Caco-2 (cell line): ENCODE data around the gene DEPDC5. TPM values are rescaled to one million over a fixed set of nuclear protein-coding genes. Genes with fewer than 3 reads are reported as not detected.
"Not testable (repeated sequence)": the region's sequence is repeated elsewhere in the genome, so short reads cannot be mapped to it uniquely, and the experiment has no call there.

Experiments used
- BruUV-seq: library from RNA; stranded (reverse); fragments of 400-500 nt; replicated peaks from 2 replicates; lab custom pipeline; 2021; lab: Mats Ljungman, UMichigan
- CTCF ChIA-PET: fragments of 300-600 bp; sonication (Branson Sonifier 250); formaldehyde crosslinking; loops from one replicate; lab custom pipeline; 2022; ENCODE audit warnings: antibody characterized with exemption; lab: Charles Lee
- POLR2A ChIA-PET: fragments of 300-600 bp; sonication (Branson Sonifier 250); formaldehyde crosslinking; loops from one replicate; lab custom pipeline; 2022; ENCODE audit warnings: antibody characterized with exemption; lab: Charles Lee
- DNase-seq, 2 experiments: peaks; one replicate each; pipeline versions ENCODE4 v3.0.0 to v3.0.0-alpha.2; 2020 to 2022
- H3K27me3 ChIP-seq: replicated peaks from 2 replicates; pipeline ENCODE4 v1.6.0; 2011; ENCODE audit warnings: low read length; ENCODE audit not compliant: control insufficient read depth, insufficient read depth
- H3K36me3 ChIP-seq: 2 replicates; pipeline ENCODE4 v1.5.1; 2011; ENCODE audit warnings: low read length; ENCODE audit not compliant: control insufficient read depth, insufficient read depth
- H3K4me1 ChIP-seq: fragments of 250-450 bp; sonication (Bioruptor Pico); 2 replicates; pipeline ENCODE4 v1.5.1; 2020; ENCODE audit warnings: mild to moderate bottlenecking
- H3K4me3 ChIP-seq: 2 replicates; pipeline ENCODE4 v1.5.1; 2011; ENCODE audit warnings: low read depth, mild to moderate bottlenecking, control low read depth, low read length
- H3K9me3 ChIP-seq: fragments of 250-450 bp; sonication (Bioruptor Pico); 2 replicates; pipeline ENCODE4 v1.5.1; 2020; ENCODE audit warnings: mild to moderate bottlenecking, moderate library complexity
- H3K27ac Mint-ChIP-seq: one replicate; pipeline ENCODE4 v1.8.0; 2022; ENCODE audit warnings: mixed read lengths; ENCODE audit not compliant: unreplicated experiment
- H3K27me3 Mint-ChIP-seq: one replicate; pipeline ENCODE4 v1.8.0; 2022; ENCODE audit warnings: mixed read lengths; ENCODE audit not compliant: insufficient read depth, unreplicated experiment
- H3K36me3 Mint-ChIP-seq: one replicate; pipeline ENCODE4 v1.8.0; 2022; ENCODE audit warnings: mild to moderate bottlenecking, mixed read lengths; ENCODE audit not compliant: insufficient read depth, unreplicated experiment
- H3K4me1 Mint-ChIP-seq: one replicate; pipeline ENCODE4 v1.8.0; 2022; ENCODE audit warnings: low read depth, mixed read lengths; ENCODE audit not compliant: unreplicated experiment
- H3K4me3 Mint-ChIP-seq: one replicate; pipeline ENCODE4 v1.8.0; 2022; ENCODE audit warnings: mild to moderate bottlenecking, moderate library complexity, mixed read lengths; ENCODE audit not compliant: unreplicated experiment
- H3K9me3 Mint-ChIP-seq: one replicate; pipeline ENCODE4 v1.8.0; 2022; ENCODE audit warnings: mixed read lengths; ENCODE audit not compliant: unreplicated experiment
- CTCF ChIP-seq, 2 experiments: fragments of 200-600 bp in 1 of 2; IDR thresholded peaks; 1 replicate in 1 of 2; 2 replicates in 1 of 2; pipeline versions ENCODE4 v1.5.1 to v1.8.0; 2011 to 2022; ENCODE audit warnings: antibody characterized with exemption in 1 of 2, control low read depth in 1 of 2, inconsistent platforms in 1 of 2, low read depth in 1 of 2, low read length in 1 of 2, mild to moderate bottlenecking in 1 of 2, moderate library complexity in 1 of 2; ENCODE audit not compliant: insufficient read depth in 1 of 2, severe bottlenecking in 1 of 2, unreplicated experiment in 1 of 2
- intact Hi-C: fragments of 100-400 bp; cut with micrococcal nuclease; formaldehyde crosslinking; loops from one replicate; pipeline ENCODE4 v1.10.0; 2022; ENCODE audit not compliant: unreplicated experiment
- total RNA-seq: library from RNA; stranded (reverse); gene quantifications from 2 replicates; pipeline ENCODE4 v1.2.3, GENCODE V29; 2022

Gene DEPDC5
- total RNA-seq, 1 experiment from 2014 or later = 19.4 TPM

DNA sequence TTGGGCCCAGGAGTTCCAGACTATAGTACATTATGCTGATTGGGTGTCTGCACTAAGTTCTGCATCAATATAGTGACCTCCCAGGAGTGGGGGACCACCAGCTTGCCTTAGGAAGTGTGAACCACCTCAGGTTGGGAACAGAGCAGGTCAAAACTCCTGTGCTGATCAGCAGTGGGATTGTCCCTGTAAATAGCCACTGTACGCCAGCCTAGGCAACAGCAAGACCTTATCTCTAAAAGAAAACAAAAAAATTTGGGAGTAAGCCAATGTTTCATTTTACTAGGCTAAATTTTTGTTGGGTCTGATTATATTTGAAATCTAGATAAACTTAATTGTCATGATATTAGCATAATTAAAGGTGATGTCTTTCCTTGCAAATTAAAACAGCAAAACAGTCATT lies 3.4 kb downstream of the DEPDC5 start:
- TF ChIP-seq CTCF (IDR thresholded peaks at IDR 0.05; ENCODE audit: insufficient read depth in 1 of 2, low read depth in 1 of 2, low read length in 1 of 2, severe bottlenecking in 1 of 2, unreplicated experiment in 1 of 2) = no peak
- POLR2A ChIA-PET = no interaction called here
- no TSS peak for BruUV-seq

GRCh38 chr22:31758860-31759259 lies 5.0 kb downstream of the DEPDC5 start:
- H3K4me1 ChIP-seq, H3K4me3 ChIP-seq, DNase-seq, BruUV-seq, H3K27ac Mint-ChIP-seq, H3K27me3 ChIP-seq, H3K9me3 Mint-ChIP-seq, H3K4me3 Mint-ChIP-seq, POLR2A ChIA-PET, intact Hi-C loops, H3K27me3 Mint-ChIP-seq, H3K36me3 Mint-ChIP-seq, H3K9me3 ChIP-seq, H3K36me3 ChIP-seq: not testable (repeated sequence)
- CTCF ChIA-PET = interaction anchor here (0.6 kb wide), 2 partner anchors 211 to 218 kb away, joined by 3 to 4 read pairs; no protein-coding TSS in a partner anchor
- peaks cover 16% of the 10 kb centered on the region for H3K4me1 Mint-ChIP-seq

More for the DNA sequence above, 3.4 kb downstream of the DEPDC5 start:
- Histone ChIP-seq H3K9me3 (no peaks in the 10 kb centered on the region), H3K4me3 (no peak overlapping the region), H3K36me3 (no peaks in the 10 kb centered on the region; the same call in 1 of the 2 replicates), H3K4me1 (peaks cover 16% of the 10 kb centered on the region), H3K27me3 (no peaks in the 10 kb centered on the region)
- intact Hi-C loops = no loop called here
- no peak for DNase-seq
- no peaks in the 10 kb centered on the region for H3K9me3 Mint-ChIP-seq
- no peak overlapping the region for H3K27ac Mint-ChIP-seq
- H3K27me3 Mint-ChIP-seq = no peaks in the 10 kb centered on the region
- H3K36me3 Mint-ChIP-seq = peaks cover 14% of the 10 kb centered on the region
- CTCF ChIA-PET = no interaction called here
- H3K4me1 Mint-ChIP-seq = peaks cover 16% of the 10 kb centered on the region
- H3K4me3 Mint-ChIP-seq = no peak overlapping the region

- CTCF ChIA-PET = no interaction called here
- Mint-ChIP-seq H3K27ac (no peak overlapping the region), H3K9me3 (no peaks in the 10 kb centered on the region), H3K4me3 (no peak overlapping the region), H3K36me3 (peaks cover 31% of the 10 kb centered on the region), H3K4me1 (no peaks in the 10 kb centered on the region), H3K27me3 (no peaks in the 10 kb centered on the region)
- Histone ChIP-seq H3K36me3 (no peaks in the 10 kb centered on the region), H3K9me3 (no peaks in the 10 kb centered on the region), H3K4me3 (no peak overlapping the region), H3K27me3 (no peaks in the 10 kb centered on the region), H3K4me1 (no peaks in the 10 kb centered on the region)
- BruUV-seq = no TSS peak
- POLR2A ChIA-PET = no interaction called here
- no peak for DNase-seq
- no peak for TF ChIP-seq CTCF (IDR thresholded peaks at IDR 0.05; ENCODE audit: insufficient read depth in 1 of 2, low read depth in 1 of 2, low read length in 1 of 2, severe bottlenecking in 1 of 2, unreplicated experiment in 1 of 2)
- intact Hi-C loops = no loop called here
These were observed 11.0 kb downstream of the DEPDC5 start for GRCh38 chr22:31764785-31765184.
